A673 (cell line): Measurements from ENCODE around the gene NUFIP1.

Experiments
- CTCF ChIP-seq: fragments of 300-800, 200-600 bp; sonication (generic); conservative IDR thresholded peaks from 2 replicates; pipeline ENCODE4 v1.5.1; 2017; ENCODE audit warnings: low read depth, mild to moderate bottlenecking, antibody characterized with exemption, low read length, moderate library complexity, mixed read lengths
- EZH2 ChIP-seq: fragments of 200-600 bp; sonication (generic); IDR thresholded peaks from 2 replicates; pipeline ENCODE4 v1.6.1; 2017; ENCODE audit warnings: borderline replicate concordance, low read depth, mild to moderate bottlenecking, mixed read lengths, antibody characterized with exemption, low read length; ENCODE audit not compliant: poor library complexity, severe bottlenecking

GRCh38 chr13:44895953-44896335 lies 93.3 kb downstream of the NUFIP1 start:
- TF ChIP-seq CTCF (no peak), EZH2 (no peak)
